Mammary epithelial cell (primary cell): ENCODE data around the gene CGNL1.

ENCODE experiments used
- EZH2 ChIP-seq: IDR thresholded peaks from 2 replicates; pipeline ENCODE4 v1.6.1; 2012; ENCODE audit warnings: low read length, inconsistent platforms, borderline replicate concordance
- TF ChIP-seq, protein P1 (sequence below), 2 donors: IDR thresholded peaks in 1 of 2; conservative IDR thresholded peaks in 1 of 2; 2 replicates each; pipeline ENCODE4 v1.5.1; 2011 to 2012; ENCODE audit warnings: inconsistent platforms in 2 of 2, low read length in 2 of 2, mild to moderate bottlenecking in 2 of 2, control low read depth in 1 of 2, low read depth in 1 of 2; ENCODE audit not compliant: insufficient read depth in 1 of 2; ENCODE audit errors: extremely low read depth in 1 of 2

DNA sequence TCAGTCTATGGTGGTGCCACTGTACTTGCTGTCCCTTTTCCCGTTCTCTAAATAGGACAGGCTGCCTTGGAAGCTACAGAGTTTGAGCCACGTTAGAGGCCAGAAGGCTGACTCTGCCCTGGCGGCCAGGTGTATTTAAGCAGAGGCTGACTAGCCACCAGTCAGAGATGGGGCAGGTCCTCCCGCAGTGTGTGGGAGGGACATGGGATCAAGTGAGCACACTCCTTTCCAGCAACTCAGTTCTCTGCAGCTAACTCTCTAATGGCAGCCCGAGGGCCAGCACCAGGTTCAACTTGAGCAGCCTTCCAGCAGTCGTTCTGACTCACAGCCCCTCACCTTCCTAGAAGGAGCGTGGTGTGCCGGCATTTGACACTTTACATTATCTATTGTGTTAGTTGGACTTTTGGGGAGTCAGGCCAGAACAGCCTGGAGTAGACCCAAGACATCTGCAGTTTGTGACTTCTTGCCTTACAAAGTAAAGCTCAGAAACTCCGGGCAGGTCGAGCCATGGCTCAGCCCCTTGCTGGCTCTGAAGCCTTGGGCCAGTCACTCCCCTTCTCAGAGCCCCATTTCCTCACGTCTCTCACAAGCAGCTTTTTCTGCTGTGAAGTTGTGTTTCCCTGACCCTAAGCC is 168.7 kb downstream of the CGNL1 start:
- TF ChIP-seq, protein P1, sequence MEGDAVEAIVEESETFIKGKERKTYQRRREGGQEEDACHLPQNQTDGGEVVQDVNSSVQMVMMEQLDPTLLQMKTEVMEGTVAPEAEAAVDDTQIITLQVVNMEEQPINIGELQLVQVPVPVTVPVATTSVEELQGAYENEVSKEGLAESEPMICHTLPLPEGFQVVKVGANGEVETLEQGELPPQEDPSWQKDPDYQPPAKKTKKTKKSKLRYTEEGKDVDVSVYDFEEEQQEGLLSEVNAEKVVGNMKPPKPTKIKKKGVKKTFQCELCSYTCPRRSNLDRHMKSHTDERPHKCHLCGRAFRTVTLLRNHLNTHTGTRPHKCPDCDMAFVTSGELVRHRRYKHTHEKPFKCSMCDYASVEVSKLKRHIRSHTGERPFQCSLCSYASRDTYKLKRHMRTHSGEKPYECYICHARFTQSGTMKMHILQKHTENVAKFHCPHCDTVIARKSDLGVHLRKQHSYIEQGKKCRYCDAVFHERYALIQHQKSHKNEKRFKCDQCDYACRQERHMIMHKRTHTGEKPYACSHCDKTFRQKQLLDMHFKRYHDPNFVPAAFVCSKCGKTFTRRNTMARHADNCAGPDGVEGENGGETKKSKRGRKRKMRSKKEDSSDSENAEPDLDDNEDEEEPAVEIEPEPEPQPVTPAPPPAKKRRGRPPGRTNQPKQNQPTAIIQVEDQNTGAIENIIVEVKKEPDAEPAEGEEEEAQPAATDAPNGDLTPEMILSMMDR (conservative IDR thresholded peaks at IDR 0.05 in 1 of 2, IDR thresholded peaks at IDR 0.05 in 1 of 2; ENCODE audit: extremely low read depth in 1 of 2, insufficient read depth in 1 of 2, low read depth in 1 of 2, low read length in 2 of 2), result no peak
- TF ChIP-seq EZH2, result no peak
